Islet precursor cell (in vitro differentiated cells): Measurements from ENCODE around the gene RALGAPA2.

Experiments used
- DNase-seq: peaks from one replicate; pipeline ENCODE4 v3.0.0-alpha.2; 2018

The RALGAPA2 gene

DNA sequence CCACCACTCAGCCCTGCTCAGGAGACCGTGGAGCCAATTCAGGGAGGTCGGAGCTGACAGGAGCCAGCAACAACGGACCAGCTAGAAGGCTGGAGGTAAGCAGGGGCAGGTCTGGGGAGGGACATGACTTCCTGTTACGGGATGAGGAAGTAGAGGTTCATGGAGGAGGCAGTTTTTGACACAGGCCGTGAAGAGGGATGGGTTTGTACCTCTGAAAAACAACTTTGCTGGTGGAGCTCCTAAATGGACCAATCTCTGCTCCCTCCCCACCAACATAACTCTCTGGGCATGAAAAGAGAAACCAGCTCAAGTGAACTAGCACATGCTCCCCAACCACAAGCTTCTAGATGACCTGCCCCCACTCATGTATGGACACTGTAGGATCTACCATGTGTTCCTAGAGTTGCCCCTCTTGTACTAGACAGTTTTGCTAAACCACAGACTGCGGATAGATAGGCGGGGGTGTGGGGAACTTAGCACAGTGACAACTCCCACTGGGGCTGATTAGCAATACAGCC, 31.4 kb downstream of the RALGAPA2 start:
- no peak for DNase-seq

- DNase-seq: no peak
These were observed 33.1 kb downstream of the RALGAPA2 start for GRCh38 chr20:20679316-20679715.

GRCh38 chr20:20677186-20677585, 35.3 kb downstream of the RALGAPA2 start:
- no peak for DNase-seq

DNA sequence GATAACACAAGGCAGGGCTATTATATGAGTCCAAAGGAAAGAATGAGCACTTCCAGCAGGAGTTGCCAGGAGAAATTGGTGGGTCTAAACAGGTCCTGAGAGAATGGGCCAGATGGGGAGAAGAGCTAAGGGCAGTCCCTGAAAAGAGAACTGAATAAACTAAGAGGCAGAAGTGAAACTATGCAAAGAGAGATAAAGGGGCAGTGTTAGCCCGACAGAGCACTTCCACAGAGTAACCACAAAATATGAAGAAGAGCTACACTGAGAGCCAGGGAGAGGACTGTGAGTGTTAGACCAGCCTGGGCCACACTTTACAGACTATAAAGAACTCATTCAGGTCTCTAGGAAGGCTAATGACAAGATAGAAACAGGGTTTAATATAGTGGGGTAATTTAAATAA, 43.8 kb downstream of the RALGAPA2 start:
- DNase-seq: no peak

DNA sequence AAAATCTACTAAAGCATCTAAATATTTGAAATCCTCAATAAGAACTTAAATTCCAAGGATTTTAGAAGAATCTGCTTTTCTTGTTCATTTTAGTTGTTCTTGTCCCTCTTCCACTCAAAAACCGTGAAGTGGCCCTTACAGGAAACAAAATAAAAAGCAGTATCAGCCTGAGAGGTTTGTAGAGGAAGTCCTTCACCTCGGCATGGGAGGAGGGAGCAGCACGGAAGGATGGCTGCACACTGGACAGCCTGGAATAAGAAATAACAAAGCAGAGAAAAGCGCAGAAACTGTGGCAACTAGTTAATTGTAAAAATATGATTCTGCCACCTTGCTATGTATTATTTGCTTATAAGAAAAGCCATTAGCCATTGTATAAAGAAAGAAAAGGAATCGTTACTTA, 46.1 kb downstream of the RALGAPA2 start:
- DNase-seq: no peak

GRCh38 chr20:20665606-20666332, 46.7 kb downstream of the RALGAPA2 start:
- no peak for DNase-seq

GRCh38 chr20:20664795-20665589, 47.5 kb downstream of the RALGAPA2 start:
- DNase-seq: peak; percentile 69

DNA sequence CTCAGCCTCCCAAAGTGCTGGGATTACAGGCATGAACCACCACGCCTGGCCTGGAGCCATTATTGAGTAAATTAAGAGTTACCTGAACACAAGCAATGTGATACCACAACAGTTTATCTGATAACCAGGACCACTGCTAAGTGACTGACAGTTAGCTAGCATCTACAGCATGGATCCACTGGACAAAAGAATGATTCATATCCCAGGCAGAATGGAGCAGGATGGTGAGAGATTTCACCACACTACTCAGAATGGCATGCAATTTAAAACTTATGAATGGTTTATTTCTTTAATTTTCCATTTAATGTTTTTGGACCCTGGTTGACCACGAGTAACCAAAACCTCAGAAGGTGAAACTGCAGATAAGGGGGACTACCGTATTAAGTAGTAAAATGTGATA, 48.6 kb downstream of the RALGAPA2 start:
- no peak for DNase-seq

DNA sequence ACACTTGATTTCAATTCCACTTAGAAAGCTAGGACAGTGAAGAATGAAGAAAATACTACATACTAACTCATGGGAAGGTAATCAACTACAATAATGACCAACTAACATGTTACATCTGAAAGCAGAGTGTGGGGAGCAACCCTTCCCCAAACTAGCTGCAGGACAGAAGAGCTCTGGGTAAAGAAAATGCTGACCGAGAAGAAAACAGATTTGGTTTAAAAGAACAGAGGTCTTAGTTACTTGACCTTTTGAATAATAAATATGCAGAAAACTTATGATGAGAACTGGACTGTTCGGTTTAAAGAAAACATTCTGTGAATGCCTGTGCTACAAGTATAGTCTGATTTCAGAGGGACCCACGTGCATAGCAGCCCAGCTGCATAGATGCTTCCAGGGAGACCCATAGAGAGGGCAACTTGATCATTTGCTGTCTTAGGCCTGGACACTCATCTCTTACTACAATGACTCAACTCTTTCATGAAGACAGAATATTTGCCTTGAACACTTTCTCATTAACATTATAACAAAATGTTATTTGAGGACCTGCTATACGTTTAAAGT, 53.5 kb downstream of the RALGAPA2 start:
- no peak for DNase-seq

- DNase-seq: no peak
These were observed 54.3 kb downstream of the RALGAPA2 start for GRCh38 chr20:20658123-20658522.

DNA sequence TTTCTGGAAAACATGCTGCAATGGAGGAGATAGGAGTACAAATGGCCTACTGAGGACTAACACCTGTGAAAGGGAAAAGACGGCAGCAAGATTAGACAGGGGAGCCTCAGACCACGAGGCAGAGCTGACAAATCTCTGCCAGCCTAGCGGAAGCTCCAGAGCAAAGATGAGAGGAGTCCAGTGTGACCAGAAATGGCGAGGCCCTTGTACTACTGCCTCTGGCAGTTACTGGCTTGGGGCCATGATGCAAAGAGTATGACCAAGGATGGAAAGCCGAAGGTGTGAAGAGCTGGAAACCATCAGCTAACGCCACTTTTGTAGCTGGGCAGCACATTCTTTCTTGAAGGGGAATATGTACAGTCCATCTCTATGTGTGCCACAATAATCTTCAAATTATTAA, 55.4 kb downstream of the RALGAPA2 start:
- no peak for DNase-seq

- no peak for DNase-seq
These were observed 56.6 kb downstream of the RALGAPA2 start for GRCh38 chr20:20655883-20656282.

GRCh38 chr20:20649945-20650344, 62.5 kb downstream of the RALGAPA2 start:
- no peak for DNase-seq

GRCh38 chr20:20643927-20644326, 68.5 kb downstream of the RALGAPA2 start:
- DNase-seq: no peak

DNA sequence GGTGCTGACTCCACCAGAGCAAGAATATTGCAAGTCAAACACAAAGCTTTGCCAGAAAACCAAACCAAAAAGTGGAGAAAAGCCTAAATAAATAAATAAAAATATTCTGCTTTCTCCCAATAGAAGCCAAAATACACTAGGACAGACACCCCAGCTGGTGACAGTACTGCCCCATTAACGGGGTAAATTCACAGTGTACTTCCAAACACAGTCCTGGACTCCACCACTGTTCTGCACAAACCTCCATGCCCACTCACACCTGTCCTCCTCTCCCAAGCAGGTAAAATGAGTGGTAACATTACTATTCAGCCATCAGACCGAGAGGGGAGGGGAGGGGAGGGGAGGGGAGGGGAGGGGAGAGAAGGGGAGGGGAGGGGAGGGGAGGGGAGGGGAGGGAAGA, 70.7 kb downstream of the RALGAPA2 start:
- no peak for DNase-seq

DNA sequence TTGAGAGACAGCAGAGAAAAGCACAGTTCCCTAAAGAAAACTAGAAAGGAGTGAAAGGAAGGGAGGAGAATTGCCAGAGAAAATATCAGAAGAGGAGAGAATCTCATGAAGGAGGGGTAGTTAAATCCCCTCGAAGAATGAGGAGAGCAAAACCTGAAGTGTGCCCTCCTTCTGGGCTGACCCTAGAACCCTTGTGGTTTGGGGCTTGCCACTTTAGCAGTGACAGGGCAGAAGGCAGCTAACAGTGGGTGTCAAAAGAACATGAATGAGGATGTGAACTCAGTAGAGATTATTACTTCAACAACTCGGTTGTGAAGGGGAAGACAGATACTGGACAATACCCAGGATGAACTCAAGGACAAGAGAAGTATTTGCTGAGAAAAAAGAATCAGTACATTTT, 73.6 kb downstream of the RALGAPA2 start:
- no peak for DNase-seq

DNA sequence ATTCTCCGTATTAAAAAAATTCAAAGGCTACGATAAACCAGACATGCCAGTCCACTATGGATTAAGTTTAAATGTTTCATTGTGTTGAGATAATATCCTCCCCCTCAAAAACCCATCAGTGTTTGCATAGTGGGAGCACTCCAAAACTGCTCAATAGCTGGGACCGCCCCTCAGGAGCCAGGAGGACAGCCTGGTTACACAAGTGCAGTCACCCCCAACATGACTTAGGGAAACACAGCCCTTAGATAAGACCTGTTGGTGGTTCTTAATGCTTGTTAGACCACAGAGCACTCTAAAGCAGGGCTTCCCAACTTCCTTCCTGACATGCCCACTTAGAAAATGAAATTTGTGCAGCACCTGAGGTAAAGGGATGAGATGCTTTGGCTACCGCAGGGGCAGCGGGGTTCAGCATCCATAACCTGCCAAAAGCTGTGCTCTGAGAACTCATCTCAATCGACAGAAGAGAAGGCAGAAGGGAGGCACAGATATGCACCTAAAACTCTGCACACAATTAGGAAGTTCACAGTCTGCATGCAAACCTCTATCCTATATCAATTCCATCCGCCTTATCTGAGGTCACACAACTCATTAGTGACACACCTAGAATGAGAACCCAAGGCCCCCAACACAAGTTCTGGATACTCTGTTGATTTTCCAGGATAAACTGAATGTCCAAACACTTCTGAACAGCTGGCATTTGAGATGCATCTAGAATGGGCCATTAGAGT, 74.3 kb downstream of the RALGAPA2 start:
- no peak for DNase-seq

DNA sequence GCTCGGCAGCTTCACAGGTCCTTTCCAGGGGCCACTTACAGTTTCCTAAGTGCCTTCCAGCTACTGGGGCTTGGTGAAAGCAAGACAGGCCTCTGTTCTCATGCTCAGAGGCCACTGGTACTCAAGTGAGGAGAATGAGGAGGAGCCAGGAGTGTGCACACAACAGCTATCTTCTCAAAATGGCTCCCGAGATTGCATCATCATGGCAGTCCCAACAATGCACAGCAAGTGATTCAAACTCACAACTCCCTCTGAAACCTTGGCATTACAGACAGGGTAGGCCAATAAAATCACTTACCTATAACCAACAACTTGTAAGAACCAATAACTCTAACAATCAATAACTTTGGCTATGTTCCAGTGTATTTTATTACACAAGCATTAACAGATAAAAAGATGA, 77.4 kb downstream of the RALGAPA2 start:
- no peak for DNase-seq

DNA sequence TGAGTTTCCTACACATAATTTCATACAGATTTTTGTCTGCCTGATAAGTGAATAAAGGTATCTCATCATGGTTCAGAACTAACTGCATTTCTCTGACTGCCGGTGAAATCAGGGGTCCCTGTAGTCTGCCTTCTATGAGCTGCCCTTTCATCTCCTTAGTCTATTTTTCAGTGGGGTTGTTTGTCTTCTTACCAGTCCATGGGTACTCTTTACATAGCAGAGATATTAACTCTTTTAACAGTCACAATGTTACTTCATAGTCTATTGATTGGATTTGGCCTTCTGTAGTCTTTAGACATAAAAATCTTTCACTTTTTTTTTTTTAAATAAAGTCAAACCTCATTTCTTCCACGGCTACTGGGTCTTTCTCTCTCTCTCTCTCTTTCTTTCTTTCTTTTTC, 79.8 kb downstream of the RALGAPA2 start:
- no peak for DNase-seq

DNA sequence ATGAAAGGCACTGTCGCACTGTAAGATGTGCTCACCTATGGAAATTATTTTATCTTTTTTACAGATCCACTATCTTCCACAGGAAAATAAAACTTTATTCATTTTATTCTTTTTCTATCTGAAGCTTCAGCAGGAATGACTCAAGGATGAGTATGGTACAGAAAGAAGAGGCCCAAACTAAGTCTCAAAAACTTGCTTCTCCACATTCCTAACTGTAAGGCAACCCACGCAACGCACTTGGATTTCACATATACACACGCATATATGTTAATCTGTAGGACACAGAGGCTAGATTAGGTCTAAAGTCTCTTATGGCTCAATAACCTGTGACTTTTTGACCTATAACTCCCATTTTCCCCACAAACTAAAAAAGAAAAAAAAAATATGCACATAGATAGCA, 81.9 kb downstream of the RALGAPA2 start:
- DNase-seq: no peak

DNA sequence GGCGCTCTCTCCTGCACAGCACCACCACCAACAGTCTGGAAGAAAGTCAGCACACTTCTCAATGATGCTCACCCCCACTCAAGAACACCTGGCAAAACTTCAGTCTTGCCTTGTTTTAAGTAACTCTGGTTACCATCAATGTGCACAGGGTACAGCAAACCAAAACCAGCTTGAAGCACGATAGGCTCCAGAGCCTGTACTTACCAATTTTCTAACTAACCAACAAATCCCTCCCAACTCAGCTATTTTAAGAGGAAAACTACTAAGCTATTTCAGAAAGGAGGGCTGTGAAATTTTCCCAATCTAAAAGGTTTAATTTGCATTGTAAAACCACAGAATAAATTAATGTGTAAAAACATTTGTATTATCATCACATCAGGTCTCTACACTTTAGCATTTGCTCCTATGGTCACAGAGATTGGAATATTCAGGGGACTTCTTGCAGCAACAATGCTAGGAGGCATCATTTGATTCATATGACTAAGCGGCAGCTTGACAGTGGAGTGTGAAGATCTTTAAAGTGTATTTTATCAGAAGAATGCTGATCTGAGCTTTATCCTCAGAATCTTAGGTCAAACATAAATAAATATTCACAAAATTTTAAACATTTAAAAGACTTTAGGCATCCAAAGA, 82.8 kb downstream of the RALGAPA2 start:
- no peak for DNase-seq

DNA sequence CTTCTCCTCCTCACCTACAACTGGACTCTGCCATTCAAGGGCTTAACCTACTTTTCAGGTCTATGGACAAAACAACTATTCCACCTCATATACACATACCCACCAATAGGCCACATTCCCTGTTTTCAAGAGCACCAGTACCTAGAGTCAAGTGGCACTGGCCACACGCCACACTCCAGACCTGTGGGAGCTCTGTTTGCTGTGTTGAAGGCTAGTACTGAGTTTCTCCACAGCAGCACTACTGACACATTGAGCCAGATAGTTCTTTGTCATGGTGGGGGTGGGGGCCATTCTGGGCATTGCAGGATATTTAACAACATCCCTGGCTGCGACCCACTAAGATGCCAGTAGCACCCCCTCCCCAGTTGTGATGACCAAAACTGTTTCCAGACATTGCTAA, 84.1 kb downstream of the RALGAPA2 start:
- no peak for DNase-seq

DNA sequence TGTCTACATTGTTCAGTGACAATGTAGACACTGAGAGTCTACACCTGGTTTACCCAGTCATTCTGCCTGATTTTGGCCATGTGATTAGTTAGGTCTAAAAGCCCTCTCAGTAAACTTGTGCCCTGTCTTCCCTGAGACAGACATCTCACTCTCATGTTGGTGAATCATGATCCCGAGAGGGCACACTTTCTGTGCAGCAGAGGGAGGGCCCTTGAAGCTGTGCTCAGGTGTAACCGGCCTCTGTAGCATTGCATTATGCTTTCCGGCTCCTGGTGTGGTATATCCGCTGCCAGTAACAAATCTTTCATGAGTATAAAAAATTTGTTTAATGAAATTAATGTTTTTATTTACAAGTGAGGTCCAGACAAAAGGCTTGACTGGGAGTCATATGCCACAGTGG, 85.0 kb downstream of the RALGAPA2 start:
- DNase-seq: no peak
